ENCODE data around the gene AK6. TPM values are rescaled to one million over a fixed set of nuclear protein-coding genes. Genes with fewer than 3 reads are reported as not detected.

The AK6 gene
- total and polyA plus RNA-seq, 4 donors = 17.7 to 54.6 (median 23.5) TPM

GRCh38 chr5:69313428-69313827, 55.9 kb downstream of the AK6 start:
- Histone ChIP-seq H3K27ac (ENCODE audit: low read depth in 1 of 2, low read length in 2 of 2) (no peak overlapping the region), H3K9me3 (ENCODE audit: control insufficient read depth in 4 of 4, low read length in 3 of 4) (no peaks in the 10 kb centered on the region), H3K4me3 (ENCODE audit: low read depth in 1 of 3, low read length in 3 of 3) (no peak overlapping the region), H3K4me1 (ENCODE audit: control insufficient read depth in 4 of 4, insufficient read depth in 4 of 4, low read length in 3 of 4) (no peaks in the 10 kb centered on the region), H3K9ac (ENCODE audit: low read depth in 1 of 2, low read length in 2 of 2) (no peak overlapping the region), H3K36me3 (ENCODE audit: control insufficient read depth in 4 of 4, insufficient read depth in 3 of 4, low read depth in 1 of 4, low read length in 3 of 4) (peaks cover 3 to 27% (median 19%) of the 10 kb centered on the region in 4 donors), H3K27me3 (ENCODE audit: control insufficient read depth in 4 of 4, insufficient read depth in 4 of 4, low read length in 3 of 4) (no peaks in the 10 kb centered on the region)
- DNase-seq (ENCODE audit: low spot score) = no peak
- TF ChIP-seq YY1 (IDR thresholded peaks at IDR 0.05) (no peak), JUND (IDR thresholded peaks at IDR 0.05) (no peak), REST (IDR thresholded peaks at IDR 0.05) (no peak), GABPA (IDR thresholded peaks at IDR 0.05 in 1 of 2, conservative IDR thresholded peaks at IDR 0.05 in 1 of 2) (no peak), HNF4G (IDR thresholded peaks at IDR 0.05) (no peak), FOXA2 (IDR thresholded peaks at IDR 0.05) (no peak), TAF1 (conservative IDR thresholded peaks at IDR 0.05) (no peak), EGR1 (IDR thresholded peaks at IDR 0.05; ENCODE audit: low read depth in 2 of 2) (no peak), FOXA1 (IDR thresholded peaks at IDR 0.05) (no peak), SP1 (IDR thresholded peaks at IDR 0.05) (no peak)
- WGBS = 96% methylated on average over 9 of the region's 9 CpGs

- H3K36me3 ChIP-seq (ENCODE audit: control insufficient read depth in 4 of 4, insufficient read depth in 3 of 4, low read depth in 1 of 4, low read length in 3 of 4) = peaks cover 3 to 27% (median 23%) of the 10 kb centered on the region in 4 donors
- H3K9me3 ChIP-seq (ENCODE audit: control insufficient read depth in 4 of 4, low read length in 3 of 4) = no peaks in the 10 kb centered on the region
- no peak overlapping the region for H3K9ac ChIP-seq (ENCODE audit: low read depth in 1 of 2, low read length in 2 of 2)
- H3K4me1 ChIP-seq (ENCODE audit: control insufficient read depth in 4 of 4, insufficient read depth in 4 of 4, low read length in 3 of 4) = no peaks in the 10 kb centered on the region
- DNase-seq (ENCODE audit: low spot score) = no peak
- H3K27ac ChIP-seq (ENCODE audit: low read depth in 1 of 2, low read length in 2 of 2) = no peak overlapping the region
- H3K27me3 ChIP-seq (ENCODE audit: control insufficient read depth in 4 of 4, insufficient read depth in 4 of 4, low read length in 3 of 4) = no peaks in the 10 kb centered on the region
- WGBS = 80% methylated on average over 5 of the region's 5 CpGs
- no peak overlapping the region for H3K4me3 ChIP-seq (ENCODE audit: low read depth in 1 of 3, low read length in 3 of 3)
- no peak for TF ChIP-seq REST (IDR thresholded peaks at IDR 0.05)
- no peak for TF ChIP-seq GABPA (IDR thresholded peaks at IDR 0.05 in 1 of 2, conservative IDR thresholded peaks at IDR 0.05 in 1 of 2)
- TF ChIP-seq HNF4G (IDR thresholded peaks at IDR 0.05) = no peak
- no peak for TF ChIP-seq RXRA (IDR thresholded peaks at IDR 0.05)
- TF ChIP-seq JUND (IDR thresholded peaks at IDR 0.05) = no peak
- TF ChIP-seq EGR1 (IDR thresholded peaks at IDR 0.05; ENCODE audit: low read depth in 2 of 2) = no peak
- no peak for TF ChIP-seq SP1 (IDR thresholded peaks at IDR 0.05)
- TF ChIP-seq ZBTB33 (IDR thresholded peaks at IDR 0.05) = no peak
- TF ChIP-seq FOXA2 (IDR thresholded peaks at IDR 0.05) = no peak
- TF ChIP-seq TAF1 (conservative IDR thresholded peaks at IDR 0.05) = no peak
- no peak for TF ChIP-seq NR2F2 (IDR thresholded peaks at IDR 0.05)
- no peak for TF ChIP-seq CTCF (IDR thresholded peaks at IDR 0.05; ENCODE audit: low read depth, low read length, missing input control)
These were observed 56.7 kb downstream of the AK6 start for GRCh38 chr5:69312459-69313160.
